HEK293 (cell line): Measurements from ENCODE around the gene PCYT1A.

Experiments used
- CTCF ChIP-seq: fragments of 450-650 bp; formaldehyde crosslinking; IDR thresholded peaks from 2 replicates; pipeline ENCODE4 v1.5.1; 2016; ENCODE audit warnings: missing biosample characterization, missing genetic modification characterization
- EGR2 ChIP-seq: fragments of 450-650 bp; formaldehyde crosslinking; IDR thresholded peaks from 2 replicates; pipeline ENCODE4 v1.5.1; 2016; ENCODE audit warnings: low read depth, missing biosample characterization, missing genetic modification characterization
- KLF8 ChIP-seq: fragments of 450-650 bp; formaldehyde crosslinking; IDR thresholded peaks from 2 replicates; pipeline ENCODE4 v1.5.1; 2016; ENCODE audit warnings: missing biosample characterization, missing genetic modification characterization
- PBX3 ChIP-seq: sonication (generic); formaldehyde crosslinking; IDR thresholded peaks from 2 replicates; pipeline ENCODE4 v1.8.1; 2022; ENCODE audit warnings: mild to moderate bottlenecking, moderate library complexity, missing genetic modification reagents
- PRDM2 ChIP-seq: fragments of 450-650 bp; formaldehyde crosslinking; IDR thresholded peaks from 2 replicates; pipeline ENCODE4 v1.5.1; 2016; ENCODE audit warnings: missing biosample characterization, missing genetic modification characterization, borderline replicate concordance

GRCh38 chr3:196327405-196327804 is 39.9 kb upstream of the PCYT1A start:
- TF ChIP-seq CTCF = no peak
- no peak for TF ChIP-seq KLF8 (tag by site-specific recombination)
- no peak for TF ChIP-seq EGR2 (tag by site-specific recombination)
- TF ChIP-seq PBX3 = no peak
- TF ChIP-seq PRDM2 = no peak
